ENCODE measurements around the gene MAFG. TPM values are rescaled to one million over a fixed set of nuclear protein-coding genes. Genes with fewer than 3 reads are reported as not detected.
A peak's percentile ranks its signal among the peaks of the same experiment; 100 is the strongest.

MAFG gene
- total and polyA plus RNA-seq, 12 donors, result 7.7 to 44.5 (median 22.1) TPM

GRCh38 chr17:81890447-81891302 is 36.9 kb downstream of the MAFG start:
- 8 to 75% (median 14%) methylated on average over 2 to 68 of the region's 69 CpGs for WGBS, 4 donors
- intact Hi-C loops (cut with DNase I), result no loop called here
- Histone ChIP-seq H3K27ac (peak overlapping the region in 4 of 5 donors; percentile 65 to 97 (median 91)), H3K4me1 (replicated peaks in 1 of 2) (peaks cover 24 to 30% of the 10 kb centered on the region in 2 donors), H3K4me3 (peak overlapping the region in 3 of 4 donors; percentile 72 to 96 (median 73)), H3K36me3 (replicated peaks in 1 of 2) (peaks cover 0 to 57% of the 10 kb centered on the region in 2 donors), H3K9me3 (replicated peaks in 1 of 3) (no peaks in the 10 kb centered on the region), H3K27me3 (no peaks in the 10 kb centered on the region)
- TF ChIP-seq, protein P1, sequence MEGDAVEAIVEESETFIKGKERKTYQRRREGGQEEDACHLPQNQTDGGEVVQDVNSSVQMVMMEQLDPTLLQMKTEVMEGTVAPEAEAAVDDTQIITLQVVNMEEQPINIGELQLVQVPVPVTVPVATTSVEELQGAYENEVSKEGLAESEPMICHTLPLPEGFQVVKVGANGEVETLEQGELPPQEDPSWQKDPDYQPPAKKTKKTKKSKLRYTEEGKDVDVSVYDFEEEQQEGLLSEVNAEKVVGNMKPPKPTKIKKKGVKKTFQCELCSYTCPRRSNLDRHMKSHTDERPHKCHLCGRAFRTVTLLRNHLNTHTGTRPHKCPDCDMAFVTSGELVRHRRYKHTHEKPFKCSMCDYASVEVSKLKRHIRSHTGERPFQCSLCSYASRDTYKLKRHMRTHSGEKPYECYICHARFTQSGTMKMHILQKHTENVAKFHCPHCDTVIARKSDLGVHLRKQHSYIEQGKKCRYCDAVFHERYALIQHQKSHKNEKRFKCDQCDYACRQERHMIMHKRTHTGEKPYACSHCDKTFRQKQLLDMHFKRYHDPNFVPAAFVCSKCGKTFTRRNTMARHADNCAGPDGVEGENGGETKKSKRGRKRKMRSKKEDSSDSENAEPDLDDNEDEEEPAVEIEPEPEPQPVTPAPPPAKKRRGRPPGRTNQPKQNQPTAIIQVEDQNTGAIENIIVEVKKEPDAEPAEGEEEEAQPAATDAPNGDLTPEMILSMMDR (IDR thresholded peaks at IDR 0.05), result no peak
- no peak for TF ChIP-seq POLR2A (IDR thresholded peaks at IDR 0.05)
- DNase-seq, result peak in 1 of 7 donors; percentile 34

DNA sequence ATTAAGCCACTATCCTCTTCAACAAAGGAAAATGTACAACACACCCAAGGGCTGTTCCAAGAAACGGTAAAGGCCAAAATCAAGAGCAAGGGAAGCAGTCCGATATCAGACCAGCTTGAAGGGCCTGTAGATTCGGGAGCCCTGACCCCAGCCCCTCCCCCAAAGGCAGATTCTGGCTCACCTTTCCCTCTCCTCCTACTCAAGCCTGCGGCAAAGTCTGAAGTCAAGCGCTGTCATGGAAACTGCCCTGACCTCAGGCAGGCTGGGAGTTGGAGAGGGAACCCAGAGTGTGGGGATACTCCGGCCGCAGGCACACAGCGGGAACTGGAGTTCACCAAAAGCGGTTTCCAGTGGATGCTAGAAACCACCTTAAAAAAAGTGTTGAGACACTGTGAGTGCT is 37.9 kb downstream of the MAFG start:
- Histone ChIP-seq H3K9me3 (replicated peaks in 1 of 3) (no peaks in the 10 kb centered on the region), H3K4me1 (replicated peaks in 1 of 2) (peaks cover 25 to 36% of the 10 kb centered on the region in 2 donors), H3K27me3 (no peaks in the 10 kb centered on the region), H3K27ac (no peak overlapping the region), H3K36me3 (replicated peaks in 1 of 2) (peaks cover 0 to 51% of the 10 kb centered on the region in 2 donors), H3K4me3 (no peak overlapping the region)
- no peak for TF ChIP-seq POLR2A (IDR thresholded peaks at IDR 0.05)
- TF ChIP-seq, protein P1 (IDR thresholded peaks at IDR 0.05), result no peak
- intact Hi-C loops (cut with DNase I), result no loop called here
- no peak for DNase-seq
- 84 to 93% (median 93%) methylated on average over 9 of the region's 9 CpGs for WGBS, 4 donors

DNA sequence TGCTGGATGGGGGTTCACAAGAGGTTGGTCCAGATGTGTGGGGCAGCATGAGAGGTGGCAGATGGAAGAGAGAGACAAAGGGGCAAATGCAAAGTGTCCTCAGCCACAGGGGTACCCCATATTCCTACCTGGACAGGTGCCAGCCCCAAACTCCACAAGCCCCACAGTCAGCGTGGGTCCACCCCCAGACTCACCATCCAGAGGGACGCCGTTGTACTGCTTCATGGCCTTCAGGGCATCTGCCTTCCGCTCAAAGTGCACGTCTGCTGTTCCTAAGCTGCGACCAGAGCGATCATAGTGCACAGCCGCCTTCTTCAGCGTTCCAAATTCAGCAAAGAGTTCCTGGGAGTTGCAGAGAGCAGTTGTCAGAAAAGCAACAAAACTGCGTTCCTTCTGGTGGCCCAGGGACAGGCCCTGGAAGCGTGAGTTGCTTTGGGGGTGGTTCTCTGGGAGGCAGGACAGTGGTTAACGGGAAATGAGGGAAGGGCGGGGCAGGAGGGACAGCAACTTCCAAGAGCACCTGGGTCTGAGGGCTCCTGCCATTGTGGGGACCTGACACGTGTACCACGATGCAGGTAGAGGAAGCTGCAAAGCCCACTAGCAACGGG is 38.4 kb downstream of the MAFG start:
- H3K4me1 ChIP-seq (replicated peaks in 1 of 2), result peaks cover 25 to 36% of the 10 kb centered on the region in 2 donors
- intact Hi-C loops (cut with DNase I), result no loop called here
- no peaks in the 10 kb centered on the region for H3K9me3 ChIP-seq (replicated peaks in 1 of 3)
- WGBS, 4 donors, result 91 to 95% (median 93%) methylated on average over 16 of the region's 16 CpGs
- H3K27me3 ChIP-seq, result no peaks in the 10 kb centered on the region
- no peak overlapping the region for H3K4me3 ChIP-seq
- H3K36me3 ChIP-seq (replicated peaks in 1 of 2), result peaks cover 0 to 47% of the 10 kb centered on the region in 2 donors
- no peak for DNase-seq
- TF ChIP-seq, protein P1 (IDR thresholded peaks at IDR 0.05), result no peak
- TF ChIP-seq POLR2A (IDR thresholded peaks at IDR 0.05), result no peak
- H3K27ac ChIP-seq, result no peak overlapping the region

All from adrenal gland (tissue), 12 donors.